Activated CD4-positive, alpha-beta T cell treated with anti-CD3 and anti-CD28 coated beads, Interleukin-10, Interleukin-2, amounts not matched to agents 100 ng/mL and 50 ng/mL, durations not matched to agents 16 hours and 8 hours (primary cell): ENCODE results near the gene MMUT.
"Not testable (repeated sequence)": the region's sequence is repeated elsewhere in the genome, so short reads cannot be mapped to it uniquely, and the experiment has no call there.

ENCODE experiments used
- DNase-seq: peaks from one replicate; pipeline ENCODE4 v3.0.0-alpha.2; 2020

MMUT gene

GRCh38 chr6:49462927-49463611, at the start of gene MMUT, which contains the start of gene CENPQ:
MMUT (minus strand) TSS chr6:49463253; CDS start chr6:49459466, 3,787 bp downstream.
CENPQ (plus strand) TSS chr6:49463370; CDS start chr6:49470177, 6,807 bp downstream.
- DNase-seq = peak; percentile 96

- DNase-seq = no peak
Observed at GRCh38 chr6:49509342-49509741, 46.3 kb upstream of the MMUT start.

DNA sequence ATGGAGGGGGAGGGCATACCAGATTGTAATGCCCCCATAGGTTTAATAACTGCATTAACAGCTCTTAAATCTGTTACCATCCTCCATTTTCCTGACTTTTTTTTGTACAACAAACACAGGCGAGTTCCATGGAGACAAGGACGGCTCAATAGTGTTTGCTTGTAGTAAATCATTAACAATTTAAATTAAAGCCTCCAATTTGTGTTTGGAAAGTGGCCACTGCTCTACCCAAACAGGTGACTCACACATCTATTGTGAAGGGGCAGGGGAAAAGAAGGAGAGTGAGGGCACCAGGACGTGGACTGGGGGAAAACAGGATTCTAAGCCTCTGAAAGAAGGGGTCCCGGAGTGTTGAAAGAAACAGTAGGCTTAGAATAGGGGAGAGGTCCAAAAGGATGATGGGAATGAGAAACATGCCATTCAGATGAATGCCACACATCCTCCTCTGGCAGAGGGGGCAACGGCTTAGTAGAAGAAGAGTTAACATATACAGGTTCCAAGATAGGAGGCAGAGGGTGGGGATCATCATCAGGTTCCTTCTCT, 43.6 kb upstream of the MMUT start:
- no peak for DNase-seq

DNA sequence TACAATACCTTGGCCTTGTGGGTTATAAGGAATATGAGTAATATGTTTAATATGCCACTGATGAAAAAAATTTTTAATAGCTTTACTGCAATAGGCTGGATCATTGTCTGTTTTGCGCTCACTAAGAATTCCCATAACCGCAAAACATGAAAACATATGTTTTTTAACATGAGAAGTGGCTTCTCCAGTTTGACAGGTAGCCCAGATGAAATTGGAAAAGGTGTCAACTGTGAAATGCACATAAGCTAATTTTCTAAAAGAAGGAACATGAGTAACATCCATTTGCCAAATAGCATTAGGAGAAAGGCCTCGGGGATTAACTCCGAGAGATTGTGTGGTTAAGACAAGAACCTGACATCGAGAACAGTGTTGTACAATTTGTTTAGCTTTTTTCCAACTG, 41.6 kb upstream of the MMUT start:
- DNase-seq = no peak

- DNase-seq = no peak
Observed at GRCh38 chr6:49499623-49500022, 36.6 kb upstream of the MMUT start, which contains the start of gene GLYATL3. GLYATL3 (plus strand) TSS chr6:49499923; CDS start chr6:49511991, 12,068 bp downstream.

GRCh38 chr6:49499126-49499525, 36.1 kb upstream of the MMUT start:
- no peak for DNase-seq

DNA sequence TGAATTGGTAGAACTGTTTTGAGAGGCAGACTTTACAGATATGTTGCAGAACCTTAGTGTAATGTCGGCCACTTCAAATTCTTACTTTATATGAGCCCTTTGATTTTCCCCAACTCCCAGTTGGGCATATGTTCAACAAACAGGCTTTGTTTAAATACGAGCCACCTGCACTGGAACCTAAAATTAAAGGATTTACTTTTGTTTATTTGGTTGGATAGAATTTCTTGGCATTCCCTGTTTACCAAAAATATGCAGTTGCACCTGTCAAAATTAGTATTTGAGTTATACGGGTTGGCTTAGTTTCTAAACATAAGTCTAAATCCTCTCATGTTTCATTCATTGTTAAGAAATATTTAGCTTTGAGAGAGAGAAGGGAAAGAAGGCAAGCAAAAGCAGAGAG, 34.3 kb upstream of the MMUT start:
- DNase-seq = no peak

DNA sequence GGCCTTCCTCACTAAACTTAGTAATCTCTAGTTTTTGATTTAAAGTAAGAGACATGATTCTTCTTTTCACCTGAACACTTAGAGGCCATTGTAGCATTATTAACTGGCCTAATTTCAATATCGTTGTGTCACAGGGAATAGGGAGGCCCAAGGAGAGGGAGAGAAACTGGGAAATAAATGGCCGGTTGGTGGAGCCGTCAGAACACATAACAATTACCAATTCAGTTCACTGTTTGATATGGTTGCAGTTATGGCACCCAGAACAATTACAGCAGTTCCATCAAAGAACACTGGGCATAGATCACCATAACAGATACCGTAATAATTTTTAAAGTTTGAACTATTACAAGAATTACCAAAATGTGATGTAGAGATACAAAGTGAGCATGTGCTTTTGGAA, 27.6 kb upstream of the MMUT start:
- no peak for DNase-seq

DNA sequence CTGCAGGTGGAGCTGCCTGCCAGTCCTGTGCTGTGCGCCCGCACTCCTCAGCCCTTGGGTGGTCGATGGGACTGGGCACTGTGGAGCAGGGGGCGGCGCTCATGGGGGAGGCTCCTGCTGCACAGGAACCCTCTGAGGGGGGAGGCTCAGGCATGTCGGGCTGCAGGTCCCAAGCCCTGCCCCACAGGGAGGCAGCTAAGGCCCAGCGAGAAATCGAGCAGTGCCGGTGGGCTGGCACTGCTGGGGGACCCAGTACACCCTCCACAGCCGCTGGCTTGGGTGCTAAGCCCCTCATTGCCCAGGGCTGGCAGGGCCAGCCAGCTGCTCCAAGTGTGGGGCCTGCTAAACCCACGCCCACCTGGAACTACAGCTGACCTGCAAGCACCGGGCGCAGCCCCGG, 20.3 kb upstream of the MMUT start:
- DNase-seq = not testable (repeated sequence)

- not testable (repeated sequence) for DNase-seq
Observed at GRCh38 chr6:49481846-49482245, 18.8 kb upstream of the MMUT start.

GRCh38 chr6:49479308-49479970, 16.4 kb upstream of the MMUT start:
- no peak for DNase-seq

DNA sequence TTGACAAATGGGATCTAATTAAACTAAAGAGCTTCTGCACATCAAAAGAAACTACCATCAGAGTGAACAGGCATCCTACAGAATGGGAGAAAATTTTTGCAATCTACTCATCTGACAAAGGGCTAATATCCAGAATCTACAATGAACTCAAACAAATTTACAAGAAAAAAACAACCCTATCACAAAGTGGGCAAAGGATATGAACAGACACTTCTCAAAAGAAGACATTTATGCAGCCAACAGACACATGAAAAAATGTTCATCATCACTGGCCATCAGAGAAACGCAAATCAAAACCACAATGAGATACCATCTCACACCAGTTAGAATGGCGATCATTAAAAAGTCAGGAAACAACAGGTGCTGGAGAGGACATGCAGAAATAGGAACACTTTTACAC, 13.5 kb upstream of the MMUT start:
- not testable (repeated sequence) for DNase-seq

DNA sequence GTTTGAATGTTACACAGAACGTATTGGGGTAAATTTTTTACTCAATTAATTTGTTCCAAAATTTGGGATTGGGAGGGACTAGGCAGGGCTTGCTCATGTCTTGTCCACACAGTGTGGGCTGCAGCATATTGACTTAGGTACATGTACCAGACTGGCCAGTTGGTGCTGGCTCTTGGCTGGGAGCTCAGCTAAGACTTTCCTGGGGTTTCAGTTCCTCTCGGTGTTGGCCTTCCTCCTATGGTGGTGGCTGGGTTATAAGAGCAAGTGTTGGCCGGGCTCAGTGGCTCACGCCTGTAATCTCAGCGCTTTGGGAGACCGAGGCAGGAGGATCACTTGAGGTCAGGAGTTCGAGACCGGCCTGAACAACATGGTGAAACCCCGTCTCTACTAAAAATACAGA, 5.0 kb upstream of the MMUT start:
- no peak for DNase-seq

- DNase-seq = no peak
Observed at GRCh38 chr6:49464691-49465090, 1.6 kb upstream of the MMUT start.

- no peak for DNase-seq
Observed at GRCh38 chr6:49463612-49463967, 537 bp upstream of the MMUT start.

DNA sequence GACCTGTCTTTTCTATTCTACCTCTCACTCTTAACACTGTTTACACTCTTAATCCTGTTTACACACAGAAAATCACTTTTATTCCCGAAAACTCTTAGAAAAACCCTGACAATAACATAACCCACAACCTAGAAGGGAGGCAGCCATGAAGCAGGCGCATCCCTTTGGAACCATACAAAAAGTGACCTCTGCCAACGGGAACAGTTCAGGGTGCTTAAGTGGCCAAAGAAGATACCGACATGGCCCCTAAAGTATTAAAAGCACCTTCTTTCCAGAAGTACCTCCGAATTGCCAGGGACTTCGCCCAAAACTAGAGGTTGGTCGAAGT, 490 bp downstream of the MMUT start:
- no peak for DNase-seq

DNA sequence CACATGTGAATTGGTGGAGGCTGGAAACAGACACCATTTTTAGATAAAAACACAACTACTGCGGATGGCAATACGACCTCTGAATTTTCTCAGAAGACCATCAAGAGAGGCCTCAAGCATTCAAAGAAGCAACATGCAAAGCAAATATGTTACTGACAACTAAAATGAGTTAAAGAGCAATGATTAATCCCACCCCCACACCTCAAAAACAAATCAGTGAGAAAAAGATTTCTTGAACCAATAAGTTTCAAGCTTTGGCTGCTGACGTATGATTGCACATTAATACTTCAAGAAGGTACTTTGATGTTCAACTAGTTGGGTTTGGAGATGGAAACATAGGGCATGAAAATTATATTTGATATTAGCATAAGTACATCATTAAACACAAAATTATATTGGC, 982 bp downstream of the MMUT start:
- DNase-seq = no peak

GRCh38 chr6:49457771-49458170, 5.3 kb downstream of the MMUT start:
- no peak for DNase-seq

DNA sequence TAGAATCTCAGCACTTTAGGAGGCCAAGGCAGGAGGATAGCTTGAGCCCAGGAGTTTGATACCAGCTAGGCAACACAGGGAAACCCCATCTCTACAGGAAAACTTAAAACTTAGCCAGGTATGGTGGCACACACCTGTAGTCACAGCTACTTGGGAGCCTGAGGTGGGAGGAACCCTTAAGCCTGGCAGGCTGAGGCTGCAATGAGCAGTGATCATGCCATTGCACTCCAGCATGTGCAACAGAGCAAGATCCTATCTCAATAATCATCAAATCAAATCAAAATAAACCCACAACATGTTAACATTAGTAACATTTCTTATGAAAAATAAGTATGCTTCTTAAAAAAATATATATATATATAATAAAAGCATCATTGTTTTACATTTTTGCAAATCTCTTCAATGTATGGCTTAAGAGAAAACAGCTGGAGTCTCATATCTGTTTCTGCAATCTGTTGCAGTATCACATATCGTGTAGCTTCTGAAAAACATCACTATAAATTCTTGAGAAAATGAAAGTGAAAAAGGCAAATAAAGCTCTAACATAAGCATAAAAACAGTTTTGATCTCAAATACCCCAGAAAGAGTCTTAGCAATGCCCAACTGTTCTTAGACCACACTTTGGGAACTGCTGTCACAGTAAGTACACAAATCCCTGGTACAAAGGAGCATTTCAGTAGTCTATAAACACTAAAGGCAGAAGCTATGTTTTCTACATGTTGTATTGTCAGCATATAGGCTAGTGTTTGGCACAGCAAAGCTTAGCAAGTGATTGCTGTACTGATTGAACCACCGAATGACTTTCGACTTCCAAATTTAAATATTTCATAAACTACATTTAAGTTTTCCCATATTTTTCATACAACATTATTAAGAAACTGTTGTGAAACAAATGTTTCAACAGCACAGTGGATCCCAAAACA, 8.0 kb downstream of the MMUT start:
- peak; percentile 4 for DNase-seq

DNA sequence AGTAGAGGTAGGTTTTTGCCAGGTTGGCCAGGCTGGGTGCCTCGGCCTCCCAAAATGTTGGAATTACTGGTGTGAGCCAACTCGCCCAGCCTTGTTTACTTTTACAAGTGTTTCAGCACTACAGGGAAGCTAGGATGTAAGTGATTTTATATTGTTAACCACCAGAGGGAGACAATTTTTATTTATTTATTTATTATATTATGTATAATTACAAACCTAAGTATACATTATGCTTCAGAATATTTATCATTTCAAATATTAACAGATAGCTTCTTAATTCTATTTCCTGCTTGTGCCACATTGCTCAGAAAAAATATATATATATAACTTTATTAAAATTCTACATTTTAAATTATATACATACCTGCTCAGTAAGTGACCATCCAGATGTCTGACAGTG, 9.8 kb downstream of the MMUT start:
- DNase-seq = no peak

DNA sequence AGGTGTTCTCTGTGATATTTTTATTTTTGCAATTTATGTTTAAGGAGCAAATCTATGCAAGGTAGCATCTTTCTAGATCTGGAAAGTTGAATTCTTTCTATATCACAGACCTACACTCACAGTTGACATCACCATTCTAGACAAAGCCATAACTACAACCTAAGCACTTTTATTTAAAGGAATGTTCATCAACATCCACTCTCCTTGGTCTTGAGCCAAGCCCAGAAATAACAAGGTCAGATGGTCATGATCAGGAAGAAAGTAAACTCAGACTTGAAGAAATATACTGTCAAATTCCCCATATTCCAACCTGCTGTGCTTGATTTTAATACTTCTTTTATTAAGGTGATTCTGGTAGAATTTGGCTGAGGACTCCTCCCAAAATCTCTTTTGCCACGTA, 32.2 kb downstream of the MMUT start:
- DNase-seq = no peak

- DNase-seq = no peak
Observed at GRCh38 chr6:49430187-49430586, 32.9 kb downstream of the MMUT start.

- no peak for DNase-seq
Observed at GRCh38 chr6:49423817-49424216, 39.2 kb downstream of the MMUT start.
